ENCODE results near the gene ERBB4.

- no peak for TF ChIP-seq CTCF (IDR thresholded peaks at IDR 0.05)
- TF ChIP-seq POLR2A (IDR thresholded peaks at IDR 0.05) = no peak
Observed at GRCh38 chr2:212409560-212409959, 129.0 kb downstream of the ERBB4 start.
